ENCODE measurements around the gene EVL.
A peak's percentile ranks its signal among the peaks of the same experiment; 100 is the strongest.
"Not testable (repeated sequence)": the region's sequence is repeated elsewhere in the genome, so short reads cannot be mapped to it uniquely, and the experiment has no call there.

EVL gene

GRCh38 chr14:100148837-100149731 is 83.9 kb downstream of the EVL start:
- DNase-seq, result no peak

DNA sequence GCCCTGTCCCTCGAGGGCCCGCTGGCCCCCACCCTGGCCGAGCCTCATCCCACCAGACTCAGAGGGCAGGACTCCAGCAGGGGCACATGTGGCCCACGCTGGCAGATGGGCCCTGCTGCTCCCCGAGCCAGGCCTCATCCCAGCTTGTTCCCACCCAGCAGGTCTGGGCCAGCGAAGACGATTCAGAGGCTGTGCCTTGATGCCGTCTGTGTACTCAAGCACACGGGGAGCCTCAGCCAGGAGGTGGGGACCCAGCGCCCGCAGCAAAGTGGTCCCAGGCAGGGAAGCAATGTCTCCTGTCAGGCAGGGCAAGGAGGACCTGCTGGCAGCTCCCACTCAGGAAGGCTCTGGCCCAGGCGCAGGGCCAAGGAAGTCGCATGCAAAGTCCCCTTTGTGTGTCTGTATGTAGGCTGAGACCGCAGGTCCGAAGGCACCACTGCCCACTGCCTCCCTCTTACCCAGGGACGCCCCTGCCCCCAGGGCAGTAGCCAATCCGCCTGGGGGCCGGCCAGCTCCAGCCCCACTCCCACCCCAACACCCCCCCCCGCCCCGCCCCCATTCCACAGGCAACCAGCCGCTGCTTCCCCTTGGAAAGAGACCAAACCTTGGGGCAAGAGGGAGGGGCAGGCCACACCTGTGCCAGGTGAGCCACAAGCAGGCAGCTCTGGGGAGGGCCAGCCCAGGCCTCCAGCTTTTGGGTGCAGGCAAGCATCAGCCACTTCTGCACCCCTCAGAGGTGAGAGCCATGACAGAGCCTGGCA is 84.8 kb downstream of the EVL start:
- DNase-seq, result no peak

DNA sequence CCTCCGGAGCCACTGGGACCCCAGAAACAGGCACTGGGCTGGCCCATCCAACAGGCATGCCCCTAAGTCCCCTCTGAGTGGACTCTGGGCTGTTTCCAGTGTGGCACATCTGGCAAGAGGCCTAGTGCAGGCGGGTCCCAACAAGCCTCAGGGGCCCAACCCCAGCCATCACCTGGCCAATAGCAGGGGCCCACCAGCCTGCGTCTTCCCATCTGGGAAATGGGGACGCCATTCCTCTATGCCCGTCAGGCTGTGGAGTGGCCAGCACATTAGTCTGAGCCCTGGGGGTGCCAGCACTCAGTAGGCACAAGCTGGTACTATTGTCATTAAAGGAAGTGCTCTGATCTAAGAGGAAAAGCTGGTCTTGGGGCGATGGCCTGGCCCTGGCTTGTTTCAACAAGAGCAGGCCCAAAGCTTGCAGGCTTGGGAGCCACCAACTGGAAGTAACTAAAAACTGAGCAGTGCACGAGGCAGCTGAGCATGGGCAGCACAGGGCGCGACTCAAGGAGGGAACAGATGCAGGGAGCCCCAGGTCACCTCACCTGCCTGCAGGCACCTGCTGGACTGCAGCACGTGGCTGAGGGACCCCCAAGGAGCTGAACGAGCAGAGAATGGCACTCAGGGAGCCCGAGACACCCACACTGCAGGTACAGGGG is 85.8 kb downstream of the EVL start:
- no peak for DNase-seq

DNA sequence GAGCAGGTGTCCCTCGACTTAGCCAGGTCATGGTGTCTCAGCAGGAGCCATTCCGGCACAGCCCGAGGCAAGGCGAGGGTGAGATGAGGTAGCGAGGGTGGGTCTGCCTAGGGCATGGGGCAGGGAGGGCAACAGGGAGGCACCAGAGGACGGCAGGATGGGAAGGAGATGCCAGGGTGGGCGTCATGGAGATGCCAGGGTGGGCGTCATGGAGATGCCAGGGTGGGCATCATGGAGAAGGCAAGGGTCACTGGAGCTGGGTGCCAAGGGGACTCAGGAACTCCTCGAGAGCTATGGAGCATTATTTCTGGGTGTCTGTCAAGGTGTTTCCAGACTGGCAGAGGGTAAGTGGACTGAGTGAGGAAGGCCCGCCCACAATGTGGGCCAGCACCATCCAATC is 86.9 kb downstream of the EVL start:
- no peak for DNase-seq

DNA sequence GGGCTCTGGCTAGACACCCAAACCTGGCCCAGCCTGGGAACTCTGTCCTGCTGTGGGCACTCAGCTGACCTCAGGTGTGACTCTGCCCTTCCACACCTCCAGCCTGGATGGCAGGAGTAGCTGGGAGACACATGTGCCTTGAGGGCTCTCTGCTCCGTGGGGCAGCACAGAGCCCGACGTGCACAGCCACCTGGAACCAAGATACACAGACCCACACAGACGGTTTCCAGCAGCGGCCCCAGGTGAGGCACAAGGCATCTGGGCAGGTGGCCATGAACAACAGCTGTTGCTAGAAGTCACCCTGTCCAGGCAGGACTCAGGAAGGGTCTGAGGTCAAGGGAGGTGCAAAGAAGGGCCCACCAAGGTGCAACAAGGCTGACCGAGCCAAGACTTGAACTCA is 88.3 kb downstream of the EVL start:
- DNase-seq, result no peak

- DNase-seq, result peak; percentile 34
Measured at GRCh38 chr14:100155049-100155621, 89.9 kb downstream of the EVL start.

- no peak for DNase-seq
Measured at GRCh38 chr14:100155756-100156616, 90.8 kb downstream of the EVL start.

GRCh38 chr14:100156776-100157175 is 91.6 kb downstream of the EVL start:
- no peak for DNase-seq

GRCh38 chr14:100157548-100158232 is 92.5 kb downstream of the EVL start:
- not testable (repeated sequence) for DNase-seq

GRCh38 chr14:100158566-100159093 is 93.4 kb downstream of the EVL start:
- no peak for DNase-seq

GRCh38 chr14:100159094-100159864 is 94.1 kb downstream of the EVL start, which contains the start of gene DEGS2:
Gene DEGS2 (minus strand): TSS chr14:100159645. CDS start chr14:100159587, 58 bp downstream.
- DNase-seq, result peak; percentile 75

DNA sequence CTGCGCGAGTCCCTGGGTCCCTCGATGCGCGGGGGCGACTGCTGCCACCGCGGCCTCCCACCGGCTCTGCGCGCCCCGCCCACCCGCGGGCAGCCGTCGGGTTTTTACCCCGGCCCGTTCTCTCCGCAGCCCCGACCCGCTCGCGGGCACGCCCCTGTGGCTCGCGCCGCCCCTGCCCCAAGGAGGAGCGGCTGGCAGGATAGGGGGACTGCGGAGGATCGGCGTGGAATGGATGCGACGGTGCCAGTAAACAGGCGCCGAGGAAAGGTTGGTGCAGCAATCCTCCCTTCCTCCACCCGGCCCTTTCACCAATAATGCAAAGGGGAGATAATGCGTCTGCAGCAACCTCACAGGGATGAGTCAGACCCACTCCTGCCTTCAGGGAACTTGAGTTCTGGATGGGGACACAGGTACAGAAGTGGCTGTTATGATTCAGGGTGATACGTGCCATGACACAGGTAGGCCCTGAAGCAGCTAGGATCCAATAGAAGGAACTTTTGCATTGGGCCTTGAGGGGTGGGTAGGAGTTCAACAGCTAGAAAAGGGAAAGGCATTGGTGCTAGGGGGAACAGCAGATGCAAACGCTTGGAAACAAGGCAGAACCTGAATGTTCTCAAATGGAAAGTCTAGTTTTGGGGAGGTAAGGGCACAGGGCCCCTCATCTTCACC is 94.8 kb downstream of the EVL start:
- DNase-seq, result no peak

- no peak for DNase-seq
Measured at GRCh38 chr14:100160534-100160916, 95.3 kb downstream of the EVL start.

DNA sequence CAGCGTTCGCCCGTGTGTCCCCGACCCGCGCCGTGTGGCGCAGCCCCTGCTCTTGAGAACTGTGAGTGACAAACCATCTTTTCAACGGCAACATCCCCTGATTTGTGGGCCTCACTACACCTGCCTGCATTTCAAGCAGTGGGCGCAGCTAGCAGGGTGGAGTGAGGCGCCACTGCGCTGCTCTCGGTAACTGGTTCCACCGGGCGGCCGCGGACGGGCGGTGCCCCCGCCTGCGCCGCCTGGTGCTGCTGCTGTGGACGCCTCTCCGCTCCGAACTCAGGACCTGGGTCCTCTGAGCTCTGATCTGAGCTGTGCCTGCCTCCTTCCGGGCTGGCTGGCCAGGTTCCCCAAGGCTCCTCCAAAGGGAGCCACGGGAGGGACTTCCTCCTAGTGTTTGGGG is 100.2 kb downstream of the EVL start:
- DNase-seq, result no peak

DNA sequence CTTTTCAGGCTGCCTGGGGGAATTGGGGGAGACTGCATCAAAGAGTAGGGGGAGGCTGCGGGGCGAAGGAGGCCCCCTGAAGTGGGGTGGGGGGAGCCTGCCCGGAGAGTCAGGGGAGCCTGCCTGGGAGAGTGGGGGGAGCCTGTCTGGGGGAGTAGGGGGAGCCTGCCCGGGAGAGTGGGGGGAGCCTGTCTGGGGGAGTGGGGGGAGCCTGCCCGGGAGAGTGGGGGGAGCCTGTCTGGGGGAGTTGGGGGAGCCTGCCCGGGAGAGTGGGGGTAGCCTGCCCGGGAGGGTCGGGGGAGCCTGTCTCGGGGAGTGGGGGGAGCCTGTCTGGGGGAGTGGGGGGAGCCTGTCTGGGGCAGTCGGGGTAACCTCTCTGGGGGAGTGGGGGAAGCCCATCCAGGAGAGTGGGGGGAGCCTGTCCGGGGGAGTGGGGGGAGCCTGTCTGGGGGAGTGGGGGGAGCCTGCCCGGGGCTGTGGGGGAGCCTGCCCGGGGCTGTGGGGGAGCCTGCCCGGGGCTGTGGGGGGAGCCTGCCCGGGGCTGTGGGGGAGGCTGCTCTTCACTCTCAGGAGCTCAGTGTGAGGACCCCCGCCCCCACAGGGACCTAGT is 100.7 kb downstream of the EVL start:
- DNase-seq, result no peak

DNA sequence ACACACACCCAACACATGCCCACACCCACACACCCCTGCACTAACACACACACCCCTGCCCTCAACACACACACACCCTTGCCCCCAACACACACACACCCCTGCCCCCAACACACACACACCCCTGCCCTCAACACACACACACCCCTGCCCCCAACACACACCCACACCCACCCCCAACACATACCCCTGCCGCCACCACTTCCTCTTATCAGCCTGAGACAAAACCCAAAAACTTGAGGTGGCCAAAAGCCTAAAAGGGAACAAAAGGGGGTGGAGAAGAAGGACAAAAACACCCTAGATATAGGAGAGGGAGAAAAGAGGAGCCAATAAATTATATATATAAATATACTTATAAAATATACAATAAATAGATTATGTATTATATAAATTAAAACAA is 103.3 kb downstream of the EVL start:
- DNase-seq, result no peak

DNA sequence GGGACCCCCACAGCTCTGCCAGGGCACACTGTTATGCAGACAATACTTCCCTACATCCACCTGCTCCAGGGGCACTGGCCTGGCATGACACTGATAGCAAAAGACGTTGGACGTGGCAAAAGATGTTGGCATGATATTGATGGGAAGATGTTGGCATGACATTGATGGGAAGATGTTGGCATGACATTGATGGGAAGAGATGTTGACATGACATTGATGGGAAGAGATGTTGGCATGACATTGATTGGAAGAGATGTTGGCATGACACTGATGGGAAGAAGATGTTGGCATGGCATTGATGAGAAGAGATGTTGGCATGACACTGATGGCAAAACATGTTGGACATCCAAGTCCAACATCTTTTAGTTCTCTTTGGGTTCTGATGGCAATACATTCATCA is 105.7 kb downstream of the EVL start:
- DNase-seq, result no peak

- DNase-seq, result no peak
Measured at GRCh38 chr14:100172811-100173210, 107.6 kb downstream of the EVL start.

DNA sequence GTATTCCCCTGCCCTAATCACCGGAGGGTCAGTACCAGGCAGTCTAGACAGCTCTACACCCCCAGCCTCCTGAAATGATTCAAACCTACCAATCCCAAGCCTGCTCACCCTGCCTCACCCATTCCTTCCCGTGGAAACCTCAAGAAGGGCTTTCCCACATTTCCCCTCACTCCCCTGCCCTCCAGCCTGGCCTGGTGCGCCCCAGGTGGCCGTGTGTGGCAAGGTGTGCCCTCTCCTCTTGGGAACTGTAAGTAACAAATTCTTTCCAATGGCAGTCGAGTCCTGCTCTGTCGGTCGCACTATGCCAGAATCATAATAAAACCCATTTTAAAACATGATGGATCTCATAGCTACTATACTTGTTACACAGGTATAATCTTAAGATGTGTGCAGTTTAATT is 108.1 kb downstream of the EVL start:
- DNase-seq, result no peak

All from activated T-cell treated with anti-CD3 and anti-CD28 coated beads, Interleukin-2, amount 50 U/mL, for 1 hour (primary cell).